ENCODE data around the gene DESI2.
A peak's percentile ranks its signal among the peaks of the same experiment; 100 is the strongest.

DESI2 gene

GRCh38 chr1:244640917-244641316, 12.0 kb upstream of the DESI2 start:
- H3K27me3 ChIP-seq (ENCODE audit: control insufficient read depth, insufficient read depth, low read length) = no peaks in the 10 kb centered on the region
- H3K9ac ChIP-seq (ENCODE audit: low read length) = no peak overlapping the region
- H3K36me3 ChIP-seq (ENCODE audit: control insufficient read depth, insufficient read depth, low read length) = no peaks in the 10 kb centered on the region
- no peaks in the 10 kb centered on the region for H3K4me1 ChIP-seq (ENCODE audit: control insufficient read depth, insufficient read depth, low read length)
- no peak overlapping the region for H3K4me3 ChIP-seq (ENCODE audit: low read length)
- H3K27ac ChIP-seq (ENCODE audit: low read depth, low read length) = no peak overlapping the region

GRCh38 chr1:244642526-244642925, 10.4 kb upstream of the DESI2 start:
- no peaks in the 10 kb centered on the region for H3K27me3 ChIP-seq (ENCODE audit: control insufficient read depth, insufficient read depth, low read length)
- H3K4me3 ChIP-seq (ENCODE audit: low read length) = no peak overlapping the region
- no peak overlapping the region for H3K27ac ChIP-seq (ENCODE audit: low read depth, low read length)
- no peaks in the 10 kb centered on the region for H3K36me3 ChIP-seq (ENCODE audit: control insufficient read depth, insufficient read depth, low read length)
- no peaks in the 10 kb centered on the region for H3K4me1 ChIP-seq (ENCODE audit: control insufficient read depth, insufficient read depth, low read length)
- no peak overlapping the region for H3K9ac ChIP-seq (ENCODE audit: low read length)

GRCh38 chr1:244642988-244643387, 9.9 kb upstream of the DESI2 start:
- Histone ChIP-seq H3K27me3 (ENCODE audit: control insufficient read depth, insufficient read depth, low read length) (no peaks in the 10 kb centered on the region), H3K27ac (ENCODE audit: low read depth, low read length) (no peak overlapping the region), H3K4me1 (ENCODE audit: control insufficient read depth, insufficient read depth, low read length) (no peaks in the 10 kb centered on the region), H3K36me3 (ENCODE audit: control insufficient read depth, insufficient read depth, low read length) (no peaks in the 10 kb centered on the region), H3K4me3 (ENCODE audit: low read length) (no peak overlapping the region), H3K9ac (ENCODE audit: low read length) (no peak overlapping the region)

GRCh38 chr1:244645414-244645813, 7.5 kb upstream of the DESI2 start:
- H3K9ac ChIP-seq (ENCODE audit: low read length) = no peak overlapping the region

GRCh38 chr1:244645890-244646289, 7.0 kb upstream of the DESI2 start:
- Histone ChIP-seq H3K36me3 (ENCODE audit: control insufficient read depth, insufficient read depth, low read length) (no peaks in the 10 kb centered on the region), H3K27ac (ENCODE audit: low read depth, low read length) (no peak overlapping the region), H3K27me3 (ENCODE audit: control insufficient read depth, insufficient read depth, low read length) (no peaks in the 10 kb centered on the region), H3K9ac (ENCODE audit: low read length) (no peak overlapping the region), H3K4me1 (ENCODE audit: control insufficient read depth, insufficient read depth, low read length) (no peaks in the 10 kb centered on the region), H3K4me3 (ENCODE audit: low read length) (no peak overlapping the region)

More at GRCh38 chr1:244645414-244645813, 7.5 kb upstream of the DESI2 start:
- H3K4me1 ChIP-seq (ENCODE audit: control insufficient read depth, insufficient read depth, low read length) = no peaks in the 10 kb centered on the region
- H3K27ac ChIP-seq (ENCODE audit: low read depth, low read length) = no peak overlapping the region
- H3K27me3 ChIP-seq (ENCODE audit: control insufficient read depth, insufficient read depth, low read length) = no peaks in the 10 kb centered on the region
- H3K36me3 ChIP-seq (ENCODE audit: control insufficient read depth, insufficient read depth, low read length) = no peaks in the 10 kb centered on the region
- H3K4me3 ChIP-seq (ENCODE audit: low read length) = no peak overlapping the region

- Histone ChIP-seq H3K36me3 (ENCODE audit: control insufficient read depth, insufficient read depth, low read length) (no peaks in the 10 kb centered on the region), H3K9ac (ENCODE audit: low read length) (no peak overlapping the region), H3K27me3 (ENCODE audit: control insufficient read depth, insufficient read depth, low read length) (no peaks in the 10 kb centered on the region), H3K4me3 (ENCODE audit: low read length) (no peak overlapping the region), H3K4me1 (ENCODE audit: control insufficient read depth, insufficient read depth, low read length) (peaks cover 3% of the 10 kb centered on the region), H3K27ac (ENCODE audit: low read depth, low read length) (no peak overlapping the region)
Observed at GRCh38 chr1:244647819-244648218, 5.1 kb upstream of the DESI2 start.

GRCh38 chr1:244651956-244652622, 837 bp upstream of the DESI2 start:
- peak overlapping the region; percentile 57 for H3K27ac ChIP-seq (ENCODE audit: low read depth, low read length)
- H3K9ac ChIP-seq (ENCODE audit: low read length) = no peak overlapping the region
- H3K4me1 ChIP-seq (ENCODE audit: control insufficient read depth, insufficient read depth, low read length) = peaks cover 3% of the 10 kb centered on the region
- no peaks in the 10 kb centered on the region for H3K27me3 ChIP-seq (ENCODE audit: control insufficient read depth, insufficient read depth, low read length)
- H3K4me3 ChIP-seq (ENCODE audit: low read length) = peak overlapping the region; percentile 83
- no peaks in the 10 kb centered on the region for H3K36me3 ChIP-seq (ENCODE audit: control insufficient read depth, insufficient read depth, low read length)

GRCh38 chr1:244653439-244654107, 647 bp downstream of the DESI2 start:
- H3K4me3 ChIP-seq (ENCODE audit: low read length) = peak overlapping the region; percentile 87
- no peaks in the 10 kb centered on the region for H3K36me3 ChIP-seq (ENCODE audit: control insufficient read depth, insufficient read depth, low read length)
- H3K27me3 ChIP-seq (ENCODE audit: control insufficient read depth, insufficient read depth, low read length) = no peaks in the 10 kb centered on the region
- H3K27ac ChIP-seq (ENCODE audit: low read depth, low read length) = peak overlapping the region; percentile 87
- peaks cover 3% of the 10 kb centered on the region for H3K4me1 ChIP-seq (ENCODE audit: control insufficient read depth, insufficient read depth, low read length)
- peak overlapping the region; percentile 80 for H3K9ac ChIP-seq (ENCODE audit: low read length)

GRCh38 chr1:244654108-244655038, 1.4 kb downstream of the DESI2 start:
- H3K4me3 ChIP-seq (ENCODE audit: low read length) = peak overlapping the region; percentile 87
- peaks cover 3% of the 10 kb centered on the region for H3K4me1 ChIP-seq (ENCODE audit: control insufficient read depth, insufficient read depth, low read length)
- H3K36me3 ChIP-seq (ENCODE audit: control insufficient read depth, insufficient read depth, low read length) = no peaks in the 10 kb centered on the region
- H3K27me3 ChIP-seq (ENCODE audit: control insufficient read depth, insufficient read depth, low read length) = no peaks in the 10 kb centered on the region
- no peak overlapping the region for H3K27ac ChIP-seq (ENCODE audit: low read depth, low read length)
- H3K9ac ChIP-seq (ENCODE audit: low read length) = peak overlapping the region; percentile 80

GRCh38 chr1:244655186-244655585, 2.3 kb downstream of the DESI2 start:
- Histone ChIP-seq H3K9ac (ENCODE audit: low read length) (no peak overlapping the region), H3K4me1 (ENCODE audit: control insufficient read depth, insufficient read depth, low read length) (peaks cover 3% of the 10 kb centered on the region), H3K4me3 (ENCODE audit: low read length) (no peak overlapping the region)

GRCh38 chr1:244657421-244657820, 4.5 kb downstream of the DESI2 start:
- Histone ChIP-seq H3K27ac (ENCODE audit: low read depth, low read length) (no peak overlapping the region), H3K4me1 (ENCODE audit: control insufficient read depth, insufficient read depth, low read length) (no peaks in the 10 kb centered on the region), H3K36me3 (ENCODE audit: control insufficient read depth, insufficient read depth, low read length) (no peaks in the 10 kb centered on the region), H3K9ac (ENCODE audit: low read length) (no peak overlapping the region), H3K27me3 (ENCODE audit: control insufficient read depth, insufficient read depth, low read length) (no peaks in the 10 kb centered on the region), H3K4me3 (ENCODE audit: low read length) (no peak overlapping the region)

More at GRCh38 chr1:244655186-244655585, 2.3 kb downstream of the DESI2 start:
- no peak overlapping the region for H3K27ac ChIP-seq (ENCODE audit: low read depth, low read length)
- no peaks in the 10 kb centered on the region for H3K36me3 ChIP-seq (ENCODE audit: control insufficient read depth, insufficient read depth, low read length)
- H3K27me3 ChIP-seq (ENCODE audit: control insufficient read depth, insufficient read depth, low read length) = no peaks in the 10 kb centered on the region

- no peaks in the 10 kb centered on the region for H3K4me1 ChIP-seq (ENCODE audit: control insufficient read depth, insufficient read depth, low read length)
- H3K9ac ChIP-seq (ENCODE audit: low read length) = no peak overlapping the region
- no peaks in the 10 kb centered on the region for H3K36me3 ChIP-seq (ENCODE audit: control insufficient read depth, insufficient read depth, low read length)
- no peaks in the 10 kb centered on the region for H3K27me3 ChIP-seq (ENCODE audit: control insufficient read depth, insufficient read depth, low read length)
- H3K4me3 ChIP-seq (ENCODE audit: low read length) = no peak overlapping the region
- no peak overlapping the region for H3K27ac ChIP-seq (ENCODE audit: low read depth, low read length)
Observed at GRCh38 chr1:244659694-244660093, 6.8 kb downstream of the DESI2 start.
